GM10248 (cell line): ENCODE measurements around the gene CRELD1.

Experiments
- CTCF ChIA-PET: fragments of 300-600 bp; sonication (Branson Sonifier 250); formaldehyde crosslinking; extraction: SDS; loops from one replicate; lab custom pipeline; 2021; ENCODE audit warnings: antibody characterized with exemption; lab: Yijun Ruan, JAX
- POLR2A ChIA-PET: fragments of 350-650 bp; sonication (Branson Sonifier 250); formaldehyde crosslinking; extraction: SDS; loops from one replicate; lab custom pipeline; 2020; ENCODE audit warnings: antibody characterized with exemption; lab: Yijun Ruan, JAX
- DNase-seq: peaks from one replicate; pipeline ENCODE4 v3.0.0; 2012; ENCODE audit errors: extremely low spot score
- TF ChIP-seq, protein P1 (sequence below): IDR thresholded peaks from 2 replicates; pipeline ENCODE4 v1.5.1; 2012; ENCODE audit warnings: mild to moderate bottlenecking, low read depth; ENCODE audit errors: extremely low read depth, missing control alignments, control extremely low read depth

CRELD1 gene

GRCh38 chr3:9965200-9965875 lies 31.7 kb downstream of the CRELD1 start:
- ChIA-PET CTCF (interaction anchor here (1.0 to 3.3 kb wide), 3 partner anchors 8 to 11 kb away, joined by 3 to 16 read pairs (median 8); no protein-coding TSS in a partner anchor), POLR2A (no interaction called here)
- TF ChIP-seq, protein P1, sequence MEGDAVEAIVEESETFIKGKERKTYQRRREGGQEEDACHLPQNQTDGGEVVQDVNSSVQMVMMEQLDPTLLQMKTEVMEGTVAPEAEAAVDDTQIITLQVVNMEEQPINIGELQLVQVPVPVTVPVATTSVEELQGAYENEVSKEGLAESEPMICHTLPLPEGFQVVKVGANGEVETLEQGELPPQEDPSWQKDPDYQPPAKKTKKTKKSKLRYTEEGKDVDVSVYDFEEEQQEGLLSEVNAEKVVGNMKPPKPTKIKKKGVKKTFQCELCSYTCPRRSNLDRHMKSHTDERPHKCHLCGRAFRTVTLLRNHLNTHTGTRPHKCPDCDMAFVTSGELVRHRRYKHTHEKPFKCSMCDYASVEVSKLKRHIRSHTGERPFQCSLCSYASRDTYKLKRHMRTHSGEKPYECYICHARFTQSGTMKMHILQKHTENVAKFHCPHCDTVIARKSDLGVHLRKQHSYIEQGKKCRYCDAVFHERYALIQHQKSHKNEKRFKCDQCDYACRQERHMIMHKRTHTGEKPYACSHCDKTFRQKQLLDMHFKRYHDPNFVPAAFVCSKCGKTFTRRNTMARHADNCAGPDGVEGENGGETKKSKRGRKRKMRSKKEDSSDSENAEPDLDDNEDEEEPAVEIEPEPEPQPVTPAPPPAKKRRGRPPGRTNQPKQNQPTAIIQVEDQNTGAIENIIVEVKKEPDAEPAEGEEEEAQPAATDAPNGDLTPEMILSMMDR = no peak
- DNase-seq = no peak

DNA sequence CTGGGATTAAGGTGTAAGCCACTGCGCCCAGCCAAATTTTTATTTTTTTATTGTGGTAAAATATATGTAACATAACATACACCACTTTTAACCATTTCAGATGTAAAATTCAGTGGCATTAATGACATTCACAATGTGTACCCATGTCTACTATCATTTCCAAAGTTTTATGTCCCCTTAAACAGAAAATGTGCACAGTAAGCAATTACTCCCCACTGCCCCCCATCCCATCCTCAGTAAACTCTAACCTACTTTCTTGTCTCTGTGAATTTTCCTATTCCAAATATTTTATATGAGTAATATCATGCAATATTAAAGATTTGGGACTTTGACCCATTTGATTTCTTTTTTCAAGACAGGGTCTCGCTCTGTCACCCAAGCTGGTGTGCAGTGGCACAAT lies 33.2 kb downstream of the CRELD1 start:
- POLR2A ChIA-PET = no interaction called here

GRCh38 chr3:9969632-9970019 lies 36.0 kb downstream of the CRELD1 start:
- ChIA-PET POLR2A (no interaction called here), CTCF (interaction anchor here (1.0 kb wide), 1 partner anchor 12 kb away, joined by 4 read pairs; no protein-coding TSS in a partner anchor)
- DNase-seq = no peak
- TF ChIP-seq, protein P1 = no peak

More for the DNA sequence above, 33.2 kb downstream of the CRELD1 start:
- CTCF ChIA-PET = interaction anchor here (1.3 kb wide), 1 partner anchor 14 kb away, joined by 3 read pairs; the partner anchor contains the start of gene PRRT3
- DNase-seq = no peak
- TF ChIP-seq, protein P1 = no peak

DNA sequence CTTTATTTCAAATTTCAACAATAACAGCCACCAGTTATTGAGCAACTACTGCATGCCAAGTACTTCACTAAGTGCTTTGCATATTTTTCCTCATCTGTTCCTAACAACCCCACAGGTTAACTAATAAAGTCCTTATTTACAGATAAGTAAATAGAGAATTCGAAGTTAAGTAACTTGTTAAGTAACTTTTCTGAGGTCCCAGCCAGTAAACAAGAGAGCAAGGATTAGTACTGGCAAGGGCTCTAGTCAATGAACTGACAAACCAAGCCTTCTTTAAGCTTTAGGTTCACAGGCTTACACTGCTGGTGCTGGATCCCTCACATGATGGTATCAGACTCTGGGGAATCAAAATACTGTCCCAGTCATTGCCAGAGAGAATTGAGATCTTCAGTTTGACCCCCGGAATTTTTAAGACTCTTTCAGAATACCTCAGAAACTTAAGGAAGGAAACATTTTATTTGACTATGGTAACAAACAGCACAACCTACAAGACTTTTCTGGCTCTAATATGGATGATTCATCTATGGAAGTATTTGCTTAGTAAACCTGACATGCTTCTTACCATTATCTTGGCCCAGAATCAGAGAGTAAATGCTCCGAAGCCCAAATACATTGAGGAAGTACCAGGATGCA lies 36.5 kb downstream of the CRELD1 start:
- no peak for DNase-seq
- TF ChIP-seq, protein P1 = no peak
- POLR2A ChIA-PET = no interaction called here
- CTCF ChIA-PET = interaction anchor here (1.0 kb wide), 1 partner anchor 11 kb away, joined by 4 read pairs; no protein-coding TSS in a partner anchor

GRCh38 chr3:9976721-9977709 lies 43.4 kb downstream of the CRELD1 start:
- DNase-seq = no peak
- ChIA-PET CTCF (interaction anchor here (0.7 to 1.1 kb wide), 2 partner anchors 12 to 44 kb away, joined by 3 to 5 read pairs; partner anchors contain the start of gene CRELD1), POLR2A (no interaction called here)
- TF ChIP-seq, protein P1 = no peak
